HFF-Myc (cell line): ENCODE data around the gene PANK4.

Experiments
- DNase-seq: peaks from one replicate; pipeline ENCODE4 v3.0.0-alpha.2; 2011; ENCODE audit warnings: low read depth; ENCODE audit errors: extremely low read depth
- H3K4me3 ChIP-seq: replicated peaks from 2 replicates; pipeline ENCODE4 v1.5.1; 2011; ENCODE audit warnings: low read depth, mild to moderate bottlenecking, control low read depth, low read length
- CTCF ChIP-seq: IDR thresholded peaks from 2 replicates; pipeline ENCODE4 v1.5.1; 2012; ENCODE audit warnings: mild to moderate bottlenecking, low read depth, low read length, control low read depth; ENCODE audit errors: missing control alignments

Gene PANK4

GRCh38 chr1:2542246-2542915 lies 16.0 kb upstream of the PANK4 start:
- no peak overlapping the region for H3K4me3 ChIP-seq
- no peak for DNase-seq
- TF ChIP-seq CTCF, result no peak

- H3K4me3 ChIP-seq, result no peak overlapping the region
- TF ChIP-seq CTCF, result no peak
- DNase-seq, result no peak
Observed at GRCh38 chr1:2541619-2542245, 15.3 kb upstream of the PANK4 start.

GRCh38 chr1:2540816-2541492 lies 14.6 kb upstream of the PANK4 start:
- no peak for TF ChIP-seq CTCF
- DNase-seq, result no peak
- H3K4me3 ChIP-seq, result no peak overlapping the region

GRCh38 chr1:2539312-2539907 lies 13.0 kb upstream of the PANK4 start:
- no peak for DNase-seq
- peak; percentile 33 for TF ChIP-seq CTCF

GRCh38 chr1:2538872-2539271 lies 12.5 kb upstream of the PANK4 start:
- no peak for DNase-seq
- TF ChIP-seq CTCF, result no peak
- no peak overlapping the region for H3K4me3 ChIP-seq

More at GRCh38 chr1:2539312-2539907, 13.0 kb upstream of the PANK4 start:
- no peak overlapping the region for H3K4me3 ChIP-seq

- no peak overlapping the region for H3K4me3 ChIP-seq
- no peak for DNase-seq
- no peak for TF ChIP-seq CTCF
Observed at GRCh38 chr1:2538376-2538775, 12.0 kb upstream of the PANK4 start.
